HG02623 (cell line): ENCODE results near the gene TTC28.
"Not testable (repeated sequence)": the region's sequence is repeated elsewhere in the genome, so short reads cannot be mapped to it uniquely, and the experiment has no call there.

ENCODE experiments used
- ATAC-seq: cut with Tn5 transposase; IDR thresholded peaks from one replicate; pipeline ENCODE4 v1.9.1; 2021; ENCODE audit warnings: moderate library complexity; ENCODE audit not compliant: unreplicated experiment

TTC28 gene

GRCh38 chr22:28246397-28246796, 433.2 kb downstream of the TTC28 start:
- no peak for ATAC-seq

- ATAC-seq = no peak
Measured at GRCh38 chr22:28245579-28246224, 433.9 kb downstream of the TTC28 start.

GRCh38 chr22:28244757-28245156, 434.9 kb downstream of the TTC28 start:
- no peak for ATAC-seq

GRCh38 chr22:28243539-28243938, 436.1 kb downstream of the TTC28 start:
- no peak for ATAC-seq

GRCh38 chr22:28241656-28242290, 437.9 kb downstream of the TTC28 start:
- ATAC-seq = no peak

GRCh38 chr22:28239941-28240340, 439.7 kb downstream of the TTC28 start:
- no peak for ATAC-seq

- ATAC-seq = no peak
Measured at GRCh38 chr22:28237783-28238182, 441.9 kb downstream of the TTC28 start.

GRCh38 chr22:28237112-28237511, 442.5 kb downstream of the TTC28 start:
- no peak for ATAC-seq

- no peak for ATAC-seq
Measured at GRCh38 chr22:28232204-28232603, 447.4 kb downstream of the TTC28 start.

- ATAC-seq = no peak
Measured at GRCh38 chr22:28231441-28231840, 448.2 kb downstream of the TTC28 start.

GRCh38 chr22:28230671-28231070, 449.0 kb downstream of the TTC28 start:
- ATAC-seq = no peak

- ATAC-seq = no peak
Measured at GRCh38 chr22:28229566-28230485, 449.8 kb downstream of the TTC28 start.

GRCh38 chr22:28223826-28224225, 455.8 kb downstream of the TTC28 start:
- ATAC-seq = no peak

GRCh38 chr22:28222976-28223745, 456.5 kb downstream of the TTC28 start:
- no peak for ATAC-seq

GRCh38 chr22:28222571-28222970, 457.1 kb downstream of the TTC28 start:
- ATAC-seq = no peak

GRCh38 chr22:28222052-28222451, 457.6 kb downstream of the TTC28 start:
- no peak for ATAC-seq

GRCh38 chr22:28220626-28221363, 458.8 kb downstream of the TTC28 start:
- no peak for ATAC-seq

- ATAC-seq = no peak
Measured at GRCh38 chr22:28217277-28217676, 462.4 kb downstream of the TTC28 start.

GRCh38 chr22:28214750-28215149, 464.9 kb downstream of the TTC28 start:
- ATAC-seq = not testable (repeated sequence)

- not testable (repeated sequence) for ATAC-seq
Measured at GRCh38 chr22:28209457-28209856, 470.2 kb downstream of the TTC28 start.
